Sigmoid colon (tissue), 4 donors: Measurements from ENCODE around the gene MMS19.

Experiments
- EP300 ChIP-seq, 4 donors: sonication (generic); formaldehyde crosslinking; IDR thresholded peaks; one replicate each; pipeline ENCODE4 v1.6.1; 2017; ENCODE audit warnings: antibody characterized with exemption in 4 of 4
- POLR2A ChIP-seq, 2 donors: fragments of 450-650 bp; IDR thresholded peaks; one replicate each; pipeline ENCODE4 v1.6.1; 2016; ENCODE audit warnings: antibody characterized with exemption in 2 of 2, mild to moderate bottlenecking in 2 of 2, moderate library complexity in 2 of 2
- POLR2AphosphoS5 ChIP-seq, 4 donors: sonication (generic); formaldehyde crosslinking; IDR thresholded peaks; one replicate each; pipeline ENCODE4 v1.6.1; 2017; ENCODE audit warnings: antibody characterized with exemption in 4 of 4
- TF ChIP-seq, protein P1 (sequence below), 4 experiments: fragments of 450-650 bp in 3 of 4; fragments of 200-600 bp in 1 of 4; IDR thresholded peaks; one replicate each; pipeline ENCODE4 v1.5.1; 2016 to 2019; ENCODE audit warnings: antibody characterized with exemption in 4 of 4, mild to moderate bottlenecking in 3 of 4, moderate library complexity in 2 of 4

DNA sequence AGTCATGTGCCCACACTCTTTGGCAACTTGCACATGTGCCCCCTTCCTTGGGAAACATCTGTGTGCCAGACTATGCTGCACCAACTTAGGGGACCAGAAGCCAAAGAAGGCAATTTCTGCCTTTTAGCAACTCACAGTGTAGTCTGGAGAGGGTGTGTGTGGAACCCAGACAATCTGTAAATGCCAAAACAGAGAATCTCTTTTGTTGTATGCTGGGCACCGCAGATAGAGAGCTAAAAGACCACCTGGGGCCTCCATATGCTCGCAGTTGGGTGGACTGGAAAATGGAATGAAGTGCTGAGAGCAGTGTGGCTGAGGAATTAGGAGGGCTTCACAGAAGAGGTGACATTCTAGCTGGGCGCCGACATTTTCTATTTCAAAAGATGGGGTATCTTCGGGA is 26.9 kb upstream of the MMS19 start:
- TF ChIP-seq, protein P1, sequence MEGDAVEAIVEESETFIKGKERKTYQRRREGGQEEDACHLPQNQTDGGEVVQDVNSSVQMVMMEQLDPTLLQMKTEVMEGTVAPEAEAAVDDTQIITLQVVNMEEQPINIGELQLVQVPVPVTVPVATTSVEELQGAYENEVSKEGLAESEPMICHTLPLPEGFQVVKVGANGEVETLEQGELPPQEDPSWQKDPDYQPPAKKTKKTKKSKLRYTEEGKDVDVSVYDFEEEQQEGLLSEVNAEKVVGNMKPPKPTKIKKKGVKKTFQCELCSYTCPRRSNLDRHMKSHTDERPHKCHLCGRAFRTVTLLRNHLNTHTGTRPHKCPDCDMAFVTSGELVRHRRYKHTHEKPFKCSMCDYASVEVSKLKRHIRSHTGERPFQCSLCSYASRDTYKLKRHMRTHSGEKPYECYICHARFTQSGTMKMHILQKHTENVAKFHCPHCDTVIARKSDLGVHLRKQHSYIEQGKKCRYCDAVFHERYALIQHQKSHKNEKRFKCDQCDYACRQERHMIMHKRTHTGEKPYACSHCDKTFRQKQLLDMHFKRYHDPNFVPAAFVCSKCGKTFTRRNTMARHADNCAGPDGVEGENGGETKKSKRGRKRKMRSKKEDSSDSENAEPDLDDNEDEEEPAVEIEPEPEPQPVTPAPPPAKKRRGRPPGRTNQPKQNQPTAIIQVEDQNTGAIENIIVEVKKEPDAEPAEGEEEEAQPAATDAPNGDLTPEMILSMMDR (IDR thresholded peaks at IDR 0.05): no peak
- no peak for TF ChIP-seq POLR2AphosphoS5 (IDR thresholded peaks at IDR 0.05)
- no peak for TF ChIP-seq EP300 (IDR thresholded peaks at IDR 0.05)
- TF ChIP-seq POLR2A (IDR thresholded peaks at IDR 0.05): no peak
